ENCODE measurements around the gene RAB11FIP3.
A peak's percentile ranks its signal among the peaks of the same experiment; 100 is the strongest.

Gene RAB11FIP3

DNA sequence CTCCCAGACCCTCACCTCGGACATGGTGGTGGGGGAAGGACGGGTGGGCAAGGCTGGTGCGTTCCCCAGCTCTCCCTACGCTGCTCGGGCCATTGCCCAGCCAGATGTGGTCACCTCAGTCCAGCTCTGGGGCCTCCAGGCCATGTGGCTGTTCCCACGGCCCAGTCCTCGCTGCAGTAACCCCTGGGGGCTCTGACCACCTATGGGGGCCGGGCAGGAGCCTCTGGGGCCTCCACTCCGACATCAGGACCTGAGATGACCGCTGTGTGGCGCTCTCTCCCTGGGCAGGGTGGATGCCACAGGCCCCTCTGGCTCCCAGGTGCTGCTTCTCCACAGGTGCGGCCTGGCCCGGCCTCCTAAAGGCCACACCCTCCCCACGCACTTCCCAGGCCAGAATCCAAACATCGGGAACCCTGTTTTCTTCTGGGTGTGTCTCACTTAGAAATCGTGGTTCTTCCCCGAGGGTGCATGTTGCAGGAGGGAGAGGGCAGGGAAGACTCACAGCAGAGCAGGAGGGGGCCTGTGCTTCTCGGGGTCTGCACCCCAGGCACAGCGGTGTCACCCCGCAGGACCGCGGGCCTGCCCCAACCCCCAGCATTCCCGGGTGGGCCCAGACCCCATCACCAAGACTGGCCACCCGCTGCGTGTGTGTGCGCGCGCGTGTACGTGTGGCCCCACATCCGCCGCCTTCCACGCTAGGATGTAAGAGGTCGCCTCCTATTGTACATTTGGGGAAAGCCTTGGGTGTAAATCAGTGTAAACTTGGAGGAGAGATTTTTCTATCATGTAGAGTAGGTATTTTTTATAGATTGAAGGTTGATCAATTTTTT is 96.1 kb downstream of the RAB11FIP3 start:
- in situ Hi-C loops (cut with MboI; ENCODE audit: low sequenced_read_pairs): no loop called here
- H3K4me3 ChIP-seq: no peak overlapping the region

DNA sequence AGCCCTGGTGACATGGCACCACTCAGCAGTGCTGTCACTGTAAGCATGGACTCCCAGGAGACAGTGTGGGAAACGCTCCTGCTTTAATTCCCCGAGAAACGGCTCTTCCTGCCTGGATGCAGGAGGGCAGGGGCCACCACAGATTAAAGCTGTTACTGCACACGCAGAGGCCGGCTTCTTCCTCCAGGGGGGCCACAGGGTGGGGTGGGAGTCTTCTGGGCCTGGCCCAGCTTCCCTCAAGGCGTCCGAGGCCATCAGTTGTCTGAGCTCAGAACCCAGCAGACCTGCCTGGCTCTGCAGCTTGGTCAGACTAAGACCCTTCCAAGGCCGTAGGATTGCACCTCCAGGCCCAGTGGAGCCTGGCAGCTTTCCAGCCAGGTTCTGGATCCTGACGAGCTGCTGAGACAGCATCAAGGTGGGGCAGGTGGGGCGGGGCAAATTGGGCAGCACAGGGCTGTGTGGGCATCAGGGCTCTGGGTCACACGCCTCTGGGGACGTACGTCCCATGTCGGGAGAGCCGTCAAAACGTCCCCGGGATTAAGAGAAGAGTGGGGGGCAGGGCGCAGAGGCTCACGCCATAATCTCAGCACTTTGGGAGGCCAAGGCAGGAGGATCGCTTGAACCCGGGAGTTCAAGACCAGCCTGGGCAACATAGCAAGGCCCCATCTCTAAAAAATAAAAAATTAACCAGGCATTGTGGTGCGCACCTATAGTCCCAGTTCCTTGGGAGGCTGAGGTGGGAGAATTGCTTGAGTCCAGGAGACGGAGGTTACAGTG is 97.1 kb downstream of the RAB11FIP3 start:
- Histone ChIP-seq H3K27me3 (ENCODE audit: low read depth) (no peaks in the 10 kb centered on the region), H3K4me3 (no peak overlapping the region), H3K4me1 (peaks cover 11% of the 10 kb centered on the region), H3K36me3 (replicated peaks) (peaks cover 21% of the 10 kb centered on the region), H3K9me3 (no peaks in the 10 kb centered on the region)
- no peak for DNase-seq (ENCODE audit: low spot score in 2 of 2)
- in situ Hi-C loops (cut with MboI; ENCODE audit: low sequenced_read_pairs): no loop called here

More for the DNA sequence above, 96.1 kb downstream of the RAB11FIP3 start:
- no peak for DNase-seq (ENCODE audit: low spot score in 2 of 2)
- peaks cover 11% of the 10 kb centered on the region for H3K4me1 ChIP-seq
- H3K36me3 ChIP-seq (replicated peaks): peaks cover 21% of the 10 kb centered on the region
- no peaks in the 10 kb centered on the region for H3K27me3 ChIP-seq (ENCODE audit: low read depth)
- H3K9me3 ChIP-seq: no peaks in the 10 kb centered on the region

DNA sequence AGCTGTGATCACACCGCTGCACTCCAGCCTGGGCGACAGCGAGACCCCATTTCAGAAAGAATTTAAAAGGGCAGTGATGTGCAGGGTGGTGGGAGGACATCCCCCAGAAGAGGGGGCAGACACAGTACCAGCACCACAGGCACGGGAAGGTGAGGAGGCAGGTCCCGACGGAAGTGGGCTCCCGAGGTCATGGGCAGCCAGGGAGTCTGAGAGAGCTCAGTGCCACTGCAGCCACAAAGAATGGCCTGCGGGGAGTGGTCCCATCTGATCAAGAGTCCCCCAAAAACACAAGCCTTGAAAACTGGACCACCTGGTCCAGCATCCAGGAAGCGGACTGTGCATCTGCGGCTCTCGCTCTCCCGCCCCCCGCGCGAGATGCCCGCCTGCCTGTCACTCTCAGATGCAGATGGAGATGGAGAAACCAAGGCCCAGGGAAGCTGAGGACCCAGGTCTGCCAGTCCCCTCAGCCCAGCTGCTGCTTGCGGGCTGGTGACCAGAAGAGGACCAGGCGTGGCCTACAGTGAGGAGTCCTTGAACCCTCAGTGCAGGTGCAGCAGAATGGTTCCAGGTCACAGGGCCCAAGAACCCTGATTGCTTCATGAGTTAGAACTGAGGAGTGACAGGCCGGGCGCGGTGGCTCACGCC is 97.8 kb downstream of the RAB11FIP3 start:
- Histone ChIP-seq H3K4me3 (no peak overlapping the region), H3K9me3 (no peaks in the 10 kb centered on the region), H3K27me3 (ENCODE audit: low read depth) (no peaks in the 10 kb centered on the region), H3K4me1 (peaks cover 11% of the 10 kb centered on the region), H3K36me3 (replicated peaks) (peaks cover 21% of the 10 kb centered on the region)
- DNase-seq (ENCODE audit: low spot score in 2 of 2): no peak
- in situ Hi-C loops (cut with MboI; ENCODE audit: low sequenced_read_pairs): no loop called here

DNA sequence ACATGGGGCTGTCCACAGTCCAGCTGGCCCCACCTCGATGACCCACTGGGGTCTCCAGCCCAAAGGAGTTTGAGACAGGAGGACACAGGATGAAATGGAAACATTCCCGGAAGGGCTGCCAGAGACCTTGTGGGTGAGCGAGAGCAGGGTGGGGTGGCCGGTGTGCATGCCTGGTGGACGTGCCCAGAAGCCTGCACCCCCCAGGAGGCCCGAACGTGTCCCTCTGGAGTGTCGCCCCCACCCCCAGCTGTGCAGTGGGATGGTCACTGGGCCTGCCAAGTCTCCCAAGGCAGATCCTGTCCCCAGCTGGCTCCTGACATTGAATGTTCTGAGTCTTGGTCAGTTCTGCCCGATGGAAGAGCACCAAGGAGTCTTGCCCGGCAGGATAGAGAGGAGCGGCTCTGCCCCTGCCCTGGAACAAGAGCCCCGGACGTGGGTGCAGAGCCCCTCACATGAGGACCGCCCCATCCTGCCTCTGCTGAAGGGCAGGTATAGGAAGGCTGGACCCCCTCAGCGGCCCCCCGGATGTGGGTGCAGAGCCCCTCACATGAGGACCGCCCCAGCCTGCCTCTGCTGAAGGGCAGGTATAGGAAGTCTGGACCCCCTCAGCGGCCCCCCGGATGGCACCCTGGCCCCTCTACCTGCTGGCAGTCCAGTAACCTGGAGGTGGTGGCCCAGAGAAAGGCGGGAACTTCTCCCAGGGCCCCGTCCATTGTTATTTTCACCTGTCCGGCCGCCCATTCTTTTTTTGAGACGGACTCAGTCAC is 99.0 kb downstream of the RAB11FIP3 start:
- peaks cover 11% of the 10 kb centered on the region for H3K4me1 ChIP-seq
- no peaks in the 10 kb centered on the region for H3K9me3 ChIP-seq
- no peak for DNase-seq (ENCODE audit: low spot score in 2 of 2)
- peaks cover 21% of the 10 kb centered on the region for H3K36me3 ChIP-seq (replicated peaks)
- H3K27me3 ChIP-seq (ENCODE audit: low read depth): no peaks in the 10 kb centered on the region
- in situ Hi-C loops (cut with MboI; ENCODE audit: low sequenced_read_pairs): no loop called here
- no peak overlapping the region for H3K4me3 ChIP-seq

DNA sequence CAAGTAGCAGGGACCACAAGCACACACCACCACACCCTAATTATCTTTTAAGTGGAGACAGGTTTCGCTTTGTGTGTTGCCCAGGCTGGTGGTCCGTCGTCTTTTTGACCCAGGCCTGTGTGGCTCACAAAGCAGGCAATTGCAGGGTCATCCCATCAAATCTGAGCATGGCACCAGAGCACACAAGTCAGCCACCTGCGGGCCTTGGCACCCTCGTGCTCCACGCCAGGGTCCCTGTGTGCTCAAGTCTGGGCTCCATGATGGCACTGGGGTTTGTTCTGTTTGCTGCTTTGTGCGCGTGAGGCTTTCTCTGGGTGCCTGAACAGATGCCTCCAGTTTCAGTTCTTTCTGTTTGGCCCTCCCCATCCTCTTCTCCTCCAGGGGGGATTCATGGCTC is 99.7 kb downstream of the RAB11FIP3 start:
- no peaks in the 10 kb centered on the region for H3K27me3 ChIP-seq (ENCODE audit: low read depth)
- in situ Hi-C loops (cut with MboI; ENCODE audit: low sequenced_read_pairs): no loop called here
- DNase-seq (ENCODE audit: low spot score in 2 of 2): no peak
- no peaks in the 10 kb centered on the region for H3K9me3 ChIP-seq
- H3K4me3 ChIP-seq: no peak overlapping the region
- H3K4me1 ChIP-seq: peaks cover 11% of the 10 kb centered on the region
- H3K36me3 ChIP-seq (replicated peaks): peaks cover 22% of the 10 kb centered on the region

DNA sequence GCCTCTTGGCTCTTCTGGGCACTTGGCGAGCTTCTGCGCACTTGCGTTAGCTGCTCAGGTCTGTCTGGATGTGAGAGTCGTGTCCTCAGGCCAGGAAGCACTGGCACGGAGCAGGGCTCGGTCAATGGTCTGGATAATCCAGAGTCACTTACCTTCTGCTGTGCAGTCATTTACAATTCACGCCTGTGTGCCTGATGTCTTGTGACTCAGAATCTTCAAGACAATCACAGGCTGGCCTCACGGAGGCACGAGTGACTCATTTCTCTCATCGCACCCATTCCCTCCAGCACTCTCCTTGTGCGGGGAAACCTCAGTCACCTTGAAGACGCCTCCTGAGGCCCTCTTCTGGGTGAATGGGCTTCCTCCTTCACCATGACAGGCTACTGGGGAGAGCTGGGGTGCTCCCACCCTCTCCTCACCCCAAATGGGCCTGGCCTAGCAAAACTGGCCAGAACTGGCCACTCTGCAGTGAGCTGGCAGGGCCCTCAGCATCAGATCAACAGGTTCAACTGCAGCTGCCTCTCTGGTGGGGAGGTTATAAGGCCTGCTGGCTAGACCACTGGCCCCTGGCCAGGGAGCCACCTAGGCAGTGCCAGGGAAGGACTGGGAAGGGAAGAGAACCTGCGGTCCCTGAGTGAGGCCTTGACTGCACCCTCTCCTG is 100.2 kb downstream of the RAB11FIP3 start:
- no peak for DNase-seq (ENCODE audit: low spot score in 2 of 2)
- Histone ChIP-seq H3K27me3 (ENCODE audit: low read depth) (no peaks in the 10 kb centered on the region), H3K36me3 (replicated peaks) (peaks cover 20% of the 10 kb centered on the region), H3K4me1 (peaks cover 11% of the 10 kb centered on the region), H3K9me3 (no peaks in the 10 kb centered on the region), H3K4me3 (peak overlapping the region; percentile 68)
- in situ Hi-C loops (cut with MboI; ENCODE audit: low sequenced_read_pairs): no loop called here

DNA sequence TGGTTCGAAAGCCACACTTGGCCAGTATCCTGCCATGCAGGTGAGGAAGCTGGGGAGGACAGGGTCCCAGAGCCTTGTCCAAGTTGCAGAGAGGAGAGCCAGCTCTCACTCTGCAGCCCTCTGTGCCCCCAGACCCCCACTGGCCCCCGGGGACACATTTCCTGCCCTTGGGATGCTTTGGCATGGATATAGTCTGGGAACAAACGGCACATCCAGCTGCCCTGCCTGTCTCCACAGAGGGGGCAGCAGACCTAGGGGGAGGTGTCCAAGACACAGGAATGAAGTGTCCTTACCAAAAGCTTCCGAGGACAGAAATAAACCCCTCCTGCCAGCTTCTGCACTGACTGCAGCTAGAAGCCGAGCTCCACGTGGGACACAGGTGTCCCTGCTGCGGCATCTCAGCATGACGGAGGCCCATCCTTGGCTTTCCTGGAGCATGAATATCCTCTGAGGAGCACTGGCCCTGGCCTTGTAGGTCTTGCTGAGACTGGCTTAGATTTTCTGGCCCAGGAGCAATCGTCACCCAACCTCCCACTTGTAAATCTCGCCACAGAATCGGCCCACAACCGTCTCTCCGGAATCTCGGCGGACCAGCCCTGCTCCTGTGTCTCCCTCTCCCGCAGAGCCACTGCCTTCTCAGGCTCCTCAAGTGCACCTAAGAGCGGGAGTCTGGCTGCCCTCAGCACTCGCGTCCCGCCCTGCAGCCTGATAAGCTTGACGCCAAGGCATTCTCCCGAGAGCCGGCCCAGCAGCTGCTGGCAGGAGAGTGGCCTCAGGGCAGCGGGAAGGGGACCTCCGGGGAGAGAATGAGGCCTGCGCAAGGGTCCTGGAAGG is 100.9 kb downstream of the RAB11FIP3 start:
- in situ Hi-C loops (cut with MboI; ENCODE audit: low sequenced_read_pairs): no loop called here
- Histone ChIP-seq H3K27me3 (ENCODE audit: low read depth) (no peaks in the 10 kb centered on the region), H3K36me3 (replicated peaks) (peaks cover 19% of the 10 kb centered on the region), H3K4me1 (peaks cover 11% of the 10 kb centered on the region), H3K9me3 (no peaks in the 10 kb centered on the region), H3K4me3 (peak overlapping the region; percentile 68)
- DNase-seq (ENCODE audit: low spot score in 2 of 2): peak; percentile 33 to 64

DNA sequence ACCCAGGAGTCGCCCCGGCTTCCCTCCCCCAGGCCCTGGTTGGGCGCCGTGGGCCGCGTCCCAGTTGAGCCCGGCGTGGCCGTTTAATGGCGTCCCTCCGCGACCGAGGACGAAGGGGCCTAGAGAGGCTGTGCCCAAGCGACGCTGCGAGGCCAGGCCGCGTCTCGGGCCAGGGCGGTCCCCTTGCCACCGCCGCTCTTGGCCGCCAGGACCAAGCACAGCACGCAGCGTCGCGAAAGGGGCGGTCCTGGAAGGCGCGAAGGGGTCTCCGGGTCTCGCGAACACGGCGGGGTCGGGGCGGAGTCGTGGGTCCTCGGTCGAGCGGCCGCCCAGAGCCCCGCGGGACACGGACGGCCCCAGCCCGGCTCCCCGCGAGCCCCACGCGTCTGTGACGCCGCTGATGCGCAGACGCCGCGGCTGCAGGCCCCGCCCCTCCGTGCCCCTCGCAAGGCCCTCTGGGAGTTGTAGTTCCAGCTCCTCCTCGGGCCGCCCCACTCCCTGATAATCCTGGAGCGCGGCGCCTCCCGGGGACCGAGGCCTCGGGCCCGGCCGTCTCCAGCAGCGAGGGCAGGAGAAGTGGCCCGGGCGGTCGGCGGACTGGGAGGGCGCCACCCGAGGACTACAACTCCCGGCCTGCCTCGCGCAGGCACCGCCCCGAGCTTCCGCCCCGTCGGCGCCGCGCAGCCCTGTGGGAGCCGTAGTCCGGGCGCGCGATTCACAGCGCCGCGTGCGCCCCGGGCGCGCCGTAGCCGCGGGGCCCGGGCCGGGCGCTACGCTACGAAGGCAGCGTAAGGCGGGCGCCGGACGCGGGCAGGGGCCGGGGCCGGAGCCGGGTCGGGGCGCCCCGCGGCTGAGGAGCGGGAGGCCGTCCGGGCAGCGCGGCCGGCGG is 101.8 kb downstream of the RAB11FIP3 start, which contains the start of gene CAPN15:
TSS of gene CAPN15 (plus strand) at position 698 of the 889 bp plus-strand sequence. CDS start 19,127 bp downstream, outside the sequence.
- in situ Hi-C loops (cut with MboI; ENCODE audit: low sequenced_read_pairs): no loop called here
- H3K4me1 ChIP-seq: peaks cover 11% of the 10 kb centered on the region
- peak within 1 kb of the TSS; percentile 73 for H3K4me3 ChIP-seq
- no peaks in the 10 kb centered on the region for H3K27me3 ChIP-seq (ENCODE audit: low read depth)
- H3K9me3 ChIP-seq: no peaks in the 10 kb centered on the region
- peak; percentile 70 to 90 for DNase-seq (ENCODE audit: low spot score in 2 of 2)
- peaks cover 19% of the 10 kb centered on the region for H3K36me3 ChIP-seq (replicated peaks)

DNA sequence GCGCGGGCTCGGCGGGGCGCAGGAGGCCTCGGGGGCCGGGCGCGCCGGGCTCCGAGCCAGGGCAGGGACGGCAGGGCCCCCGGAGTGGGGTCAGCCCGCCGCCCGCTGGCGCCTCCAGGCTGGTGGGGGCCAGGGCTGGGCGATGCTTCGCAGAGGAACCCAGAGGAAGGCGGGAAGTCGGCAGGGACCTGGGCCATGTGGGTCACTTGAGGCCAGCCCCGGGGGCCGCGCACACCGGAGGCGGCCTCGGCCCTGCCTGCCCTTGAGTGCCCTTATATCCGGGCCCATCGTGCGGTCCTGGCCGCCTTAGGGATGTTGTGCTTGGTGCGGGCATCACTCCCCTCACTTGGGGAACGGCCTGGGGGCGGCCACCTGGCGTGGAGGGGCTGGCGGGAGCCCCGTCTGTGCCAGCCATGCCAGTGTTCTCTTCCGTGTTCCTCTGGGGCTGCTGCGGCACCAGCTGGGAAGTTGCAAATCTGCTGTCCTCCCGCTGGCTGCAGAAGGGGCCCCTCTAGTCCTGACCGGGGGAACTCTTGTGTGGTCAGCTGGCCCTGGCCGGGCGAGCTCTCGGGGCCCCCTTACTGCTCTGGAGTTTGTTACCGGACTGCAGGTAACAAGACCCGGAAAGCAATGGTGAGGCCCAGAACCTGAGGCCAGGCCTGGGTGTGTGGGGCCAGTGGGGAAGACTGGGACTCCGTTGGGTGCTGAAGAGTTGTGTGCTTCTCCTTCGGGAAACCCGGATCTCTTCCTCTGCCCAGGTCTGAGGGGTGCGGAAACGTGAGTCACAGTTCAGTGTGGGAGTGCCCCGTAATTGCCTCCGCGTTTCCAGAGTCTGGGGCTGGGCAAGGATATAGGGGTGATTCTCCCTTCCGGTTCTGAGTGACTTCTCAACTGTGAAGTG is 102.9 kb downstream of the RAB11FIP3 start:
- Histone ChIP-seq H3K4me3 (peak overlapping the region; percentile 73), H3K27me3 (ENCODE audit: low read depth) (no peaks in the 10 kb centered on the region), H3K9me3 (no peaks in the 10 kb centered on the region), H3K36me3 (replicated peaks) (peaks cover 19% of the 10 kb centered on the region), H3K4me1 (peaks cover 11% of the 10 kb centered on the region)
- DNase-seq (ENCODE audit: low spot score in 2 of 2): peak in 1 of 2 experiments; percentile 43
- in situ Hi-C loops (cut with MboI; ENCODE audit: low sequenced_read_pairs): no loop called here

DNA sequence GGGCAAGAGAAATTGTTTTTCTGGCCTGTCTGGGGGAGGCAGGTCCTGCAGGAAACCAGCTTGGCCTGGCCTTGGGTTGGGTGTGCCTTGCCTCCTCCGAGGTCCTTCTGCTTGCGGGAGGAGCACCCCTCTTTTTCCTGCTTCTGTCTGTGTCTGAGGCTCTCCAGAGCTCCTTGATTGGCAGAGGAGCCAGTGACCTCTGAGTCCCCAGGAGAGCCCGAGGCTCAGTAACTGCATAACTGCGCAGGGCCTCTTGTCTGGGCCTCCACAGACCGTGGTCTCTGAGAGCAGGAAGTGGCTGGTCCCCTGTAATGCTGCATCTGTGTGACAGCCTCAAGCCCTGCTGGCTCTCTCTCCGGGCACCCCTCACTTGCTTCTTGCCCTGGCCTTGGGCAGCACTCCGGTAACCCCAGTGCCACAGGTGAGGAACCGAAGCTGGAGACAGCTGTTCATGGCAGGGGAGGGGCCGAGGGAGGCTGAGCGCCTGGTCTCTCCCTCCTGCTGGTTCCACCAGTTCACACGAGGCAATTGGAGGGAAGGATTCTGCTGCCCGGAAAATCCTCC is 103.6 kb downstream of the RAB11FIP3 start:
- peak overlapping the region; percentile 73 for H3K4me3 ChIP-seq
- DNase-seq (ENCODE audit: low spot score in 2 of 2): no peak

More for the DNA sequence above, 103.6 kb downstream of the RAB11FIP3 start:
- peaks cover 11% of the 10 kb centered on the region for H3K4me1 ChIP-seq
- H3K27me3 ChIP-seq (ENCODE audit: low read depth): no peaks in the 10 kb centered on the region
- H3K36me3 ChIP-seq (replicated peaks): peaks cover 19% of the 10 kb centered on the region
- in situ Hi-C loops (cut with MboI; ENCODE audit: low sequenced_read_pairs): no loop called here
- H3K9me3 ChIP-seq: no peaks in the 10 kb centered on the region
